HEK293 (cell line): ENCODE measurements around the gene BATF3.

ENCODE experiments used
- BCL11B ChIP-seq: fragments of 450-650 bp; formaldehyde crosslinking; IDR thresholded peaks from 2 replicates; pipeline ENCODE4 v1.5.1; 2016; ENCODE audit warnings: low read depth, missing biosample characterization, missing genetic modification characterization
- MYNN ChIP-seq: fragments of 450-650 bp; formaldehyde crosslinking; IDR thresholded peaks from 2 replicates; pipeline ENCODE4 v1.5.1; 2016; ENCODE audit warnings: missing biosample characterization, missing genetic modification characterization, borderline replicate concordance
- TRIM28 ChIP-seq: IDR thresholded peaks from 2 replicates; pipeline ENCODE4 v1.6.1; 2011; ENCODE audit warnings: low read length, control low read depth, borderline replicate concordance
- YY1 ChIP-seq: fragments of 450-650 bp; formaldehyde crosslinking; IDR thresholded peaks from 2 replicates; pipeline ENCODE4 v1.5.1; 2018; ENCODE audit warnings: missing biosample characterization, missing genetic modification characterization
- ZNF239 ChIP-seq: fragments of 450-650 bp; formaldehyde crosslinking; IDR thresholded peaks from 2 replicates; pipeline ENCODE4 v1.5.1; 2016; ENCODE audit warnings: missing biosample characterization, missing genetic modification characterization
- ZNF311 ChIP-seq: fragments of 450-650 bp; formaldehyde crosslinking; IDR thresholded peaks from 2 replicates; pipeline ENCODE4 v1.5.1; 2017; ENCODE audit warnings: missing biosample characterization, missing genetic modification characterization, borderline replicate concordance
- ZNF366 ChIP-seq: fragments of 450-650 bp; formaldehyde crosslinking; conservative IDR thresholded peaks from 2 replicates; pipeline ENCODE4 v1.5.1; 2016; ENCODE audit warnings: missing biosample characterization, missing genetic modification characterization
- ZNF48 ChIP-seq: fragments of 450-650 bp; formaldehyde crosslinking; IDR thresholded peaks from 2 replicates; pipeline ENCODE4 v1.5.1; 2016; ENCODE audit warnings: missing biosample characterization, missing genetic modification characterization
- TF ChIP-seq, protein P1 (sequence below): fragments of 450-650 bp; formaldehyde crosslinking; IDR thresholded peaks from 2 replicates; pipeline ENCODE4 v1.5.1; 2016; ENCODE audit warnings: missing biosample characterization, missing genetic modification characterization
- TF ChIP-seq, protein P2 (sequence below): fragments of 450-650 bp; formaldehyde crosslinking; IDR thresholded peaks from 2 replicates; pipeline ENCODE4 v1.5.1; 2016; ENCODE audit warnings: missing biosample characterization, missing genetic modification characterization

DNA sequence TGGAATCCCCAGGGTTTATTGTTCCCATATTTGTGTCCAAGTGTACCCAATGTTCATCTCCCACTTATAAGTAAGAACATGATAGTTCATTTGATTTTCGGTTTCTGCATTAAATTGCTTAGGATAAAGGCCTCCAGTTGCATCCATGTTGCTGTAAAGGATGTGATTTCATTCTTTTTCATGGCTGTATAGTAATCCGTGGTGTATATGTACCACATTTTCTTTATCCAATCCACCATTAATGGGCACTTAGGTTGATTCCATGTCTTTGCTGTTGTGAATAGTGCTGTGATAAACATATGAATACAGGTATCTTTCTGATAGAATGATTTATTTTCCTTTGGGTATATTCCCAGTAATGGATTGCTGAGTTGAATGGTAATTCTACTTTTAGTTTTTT is 20.0 kb upstream of the BATF3 start:
- TF ChIP-seq, protein P1, sequence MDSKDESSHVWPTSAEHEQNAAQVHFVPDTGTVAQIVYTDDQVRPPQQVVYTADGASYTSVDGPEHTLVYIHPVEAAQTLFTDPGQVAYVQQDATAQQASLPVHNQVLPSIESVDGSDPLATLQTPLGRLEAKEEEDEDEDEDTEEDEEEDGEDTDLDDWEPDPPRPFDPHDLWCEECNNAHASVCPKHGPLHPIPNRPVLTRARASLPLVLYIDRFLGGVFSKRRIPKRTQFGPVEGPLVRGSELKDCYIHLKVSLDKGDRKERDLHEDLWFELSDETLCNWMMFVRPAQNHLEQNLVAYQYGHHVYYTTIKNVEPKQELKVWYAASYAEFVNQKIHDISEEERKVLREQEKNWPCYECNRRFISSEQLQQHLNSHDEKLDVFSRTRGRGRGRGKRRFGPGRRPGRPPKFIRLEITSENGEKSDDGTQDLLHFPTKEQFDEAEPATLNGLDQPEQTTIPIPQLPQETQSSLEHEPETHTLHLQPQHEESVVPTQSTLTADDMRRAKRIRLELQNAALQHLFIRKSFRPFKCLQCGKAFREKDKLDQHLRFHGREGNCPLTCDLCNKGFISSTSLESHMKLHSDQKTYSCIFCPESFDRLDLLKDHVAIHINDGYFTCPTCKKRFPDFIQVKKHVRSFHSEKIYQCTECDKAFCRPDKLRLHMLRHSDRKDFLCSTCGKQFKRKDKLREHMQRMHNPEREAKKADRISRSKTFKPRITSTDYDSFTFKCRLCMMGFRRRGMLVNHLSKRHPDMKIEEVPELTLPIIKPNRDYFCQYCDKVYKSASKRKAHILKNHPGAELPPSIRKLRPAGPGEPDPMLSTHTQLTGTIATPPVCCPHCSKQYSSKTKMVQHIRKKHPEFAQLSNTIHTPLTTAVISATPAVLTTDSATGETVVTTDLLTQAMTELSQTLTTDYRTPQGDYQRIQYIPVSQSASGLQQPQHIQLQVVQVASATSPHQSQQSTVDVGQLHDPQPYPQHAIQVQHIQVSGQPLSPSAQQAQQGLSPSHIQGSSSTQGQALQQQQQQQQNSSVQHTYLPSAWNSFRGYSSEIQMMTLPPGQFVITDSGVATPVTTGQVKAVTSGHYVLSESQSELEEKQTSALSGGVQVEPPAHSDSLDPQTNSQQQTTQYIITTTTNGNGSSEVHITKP (tag by site-specific recombination): no peak
- TF ChIP-seq TRIM28 (no peak), ZNF239 (tag by site-specific recombination) (no peak), ZNF48 (tag by site-specific recombination) (no peak), ZNF366 (tag by site-specific recombination) (no peak), ZNF311 (tag by site-specific recombination) (no peak), MYNN (tag by site-specific recombination) (no peak), BCL11B (tag by site-specific recombination) (no peak), YY1 (tag by site-specific recombination) (no peak)
- TF ChIP-seq, protein P2, sequence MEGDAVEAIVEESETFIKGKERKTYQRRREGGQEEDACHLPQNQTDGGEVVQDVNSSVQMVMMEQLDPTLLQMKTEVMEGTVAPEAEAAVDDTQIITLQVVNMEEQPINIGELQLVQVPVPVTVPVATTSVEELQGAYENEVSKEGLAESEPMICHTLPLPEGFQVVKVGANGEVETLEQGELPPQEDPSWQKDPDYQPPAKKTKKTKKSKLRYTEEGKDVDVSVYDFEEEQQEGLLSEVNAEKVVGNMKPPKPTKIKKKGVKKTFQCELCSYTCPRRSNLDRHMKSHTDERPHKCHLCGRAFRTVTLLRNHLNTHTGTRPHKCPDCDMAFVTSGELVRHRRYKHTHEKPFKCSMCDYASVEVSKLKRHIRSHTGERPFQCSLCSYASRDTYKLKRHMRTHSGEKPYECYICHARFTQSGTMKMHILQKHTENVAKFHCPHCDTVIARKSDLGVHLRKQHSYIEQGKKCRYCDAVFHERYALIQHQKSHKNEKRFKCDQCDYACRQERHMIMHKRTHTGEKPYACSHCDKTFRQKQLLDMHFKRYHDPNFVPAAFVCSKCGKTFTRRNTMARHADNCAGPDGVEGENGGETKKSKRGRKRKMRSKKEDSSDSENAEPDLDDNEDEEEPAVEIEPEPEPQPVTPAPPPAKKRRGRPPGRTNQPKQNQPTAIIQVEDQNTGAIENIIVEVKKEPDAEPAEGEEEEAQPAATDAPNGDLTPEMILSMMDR (tag by site-specific recombination): no peak
